Measurements from ENCODE around the gene PFDN6. TPM values are rescaled to one million over a fixed set of nuclear protein-coding genes. Genes with fewer than 3 reads are reported as not detected.

Gene PFDN6
- polyA plus RNA-seq, 1 experiment = 49.0 TPM

DNA sequence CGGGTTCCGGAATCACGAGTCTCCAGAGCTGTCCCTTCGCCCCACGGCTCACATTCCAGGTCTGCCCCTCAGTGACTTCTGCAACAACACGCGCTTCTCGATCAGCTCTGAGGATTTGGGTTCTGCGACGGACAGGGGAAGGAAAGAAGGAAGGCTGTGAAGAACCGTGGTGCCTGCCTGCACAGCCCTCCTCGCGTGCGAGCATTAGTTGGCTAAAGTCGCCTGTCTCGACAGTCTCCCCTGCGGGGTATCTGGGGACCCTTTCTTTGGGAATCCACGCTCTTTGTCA lies 40.8 kb upstream of the PFDN6 start:
- TF ChIP-seq, protein P1, sequence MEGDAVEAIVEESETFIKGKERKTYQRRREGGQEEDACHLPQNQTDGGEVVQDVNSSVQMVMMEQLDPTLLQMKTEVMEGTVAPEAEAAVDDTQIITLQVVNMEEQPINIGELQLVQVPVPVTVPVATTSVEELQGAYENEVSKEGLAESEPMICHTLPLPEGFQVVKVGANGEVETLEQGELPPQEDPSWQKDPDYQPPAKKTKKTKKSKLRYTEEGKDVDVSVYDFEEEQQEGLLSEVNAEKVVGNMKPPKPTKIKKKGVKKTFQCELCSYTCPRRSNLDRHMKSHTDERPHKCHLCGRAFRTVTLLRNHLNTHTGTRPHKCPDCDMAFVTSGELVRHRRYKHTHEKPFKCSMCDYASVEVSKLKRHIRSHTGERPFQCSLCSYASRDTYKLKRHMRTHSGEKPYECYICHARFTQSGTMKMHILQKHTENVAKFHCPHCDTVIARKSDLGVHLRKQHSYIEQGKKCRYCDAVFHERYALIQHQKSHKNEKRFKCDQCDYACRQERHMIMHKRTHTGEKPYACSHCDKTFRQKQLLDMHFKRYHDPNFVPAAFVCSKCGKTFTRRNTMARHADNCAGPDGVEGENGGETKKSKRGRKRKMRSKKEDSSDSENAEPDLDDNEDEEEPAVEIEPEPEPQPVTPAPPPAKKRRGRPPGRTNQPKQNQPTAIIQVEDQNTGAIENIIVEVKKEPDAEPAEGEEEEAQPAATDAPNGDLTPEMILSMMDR (IDR thresholded peaks at IDR 0.05; ENCODE audit: insufficient read depth, low read depth, low read length) = no peak
- no peaks in the 10 kb centered on the region for H3K27me3 ChIP-seq (ENCODE audit: control insufficient read depth, insufficient read depth, low read length)
- no peak for DNase-seq (ENCODE audit: low read depth)
- no peaks in the 10 kb centered on the region for H3K36me3 ChIP-seq (ENCODE audit: control insufficient read depth, insufficient read depth, low read length)
- peak overlapping the region; percentile 36 for H3K4me3 ChIP-seq (ENCODE audit: low read depth, low read length)
- ChIA-PET POLR2A (interaction anchor here (1.0 kb wide), 1 partner anchor 23 kb away, joined by 3 read pairs; the partner anchor contains the start of genes RPS18 and VPS52), CTCF (interaction anchor here (0.7 to 4.2 kb wide), 44 partner anchors 9 to 315 kb away, joined by 3 to 34 read pairs (median 5); partner anchors contain the start of genes HSD17B8, RING1, RPS18 and RXRB)

GRCh38 chr6:33248932-33249731 lies 40.3 kb upstream of the PFDN6 start:
- POLR2A ChIA-PET = interaction anchor here (0.5 to 1.1 kb wide), 3 partner anchors 40 to 277 kb away, joined by 3 to 9 read pairs (median 3); partner anchors contain the start of genes PFDN6 and WDR46
- Histone ChIP-seq H3K36me3 (ENCODE audit: control insufficient read depth, insufficient read depth, low read length) (no peaks in the 10 kb centered on the region), H3K27me3 (ENCODE audit: control insufficient read depth, insufficient read depth, low read length) (no peaks in the 10 kb centered on the region), H3K4me3 (ENCODE audit: low read depth, low read length) (peak overlapping the region; percentile 56)
- TF ChIP-seq, protein P1 (IDR thresholded peaks at IDR 0.05; ENCODE audit: insufficient read depth, low read depth, low read length) = peak; percentile 25; the same call in 1 of the 2 replicates
- peak; percentile 98 for DNase-seq (ENCODE audit: low read depth)
- CTCF ChIA-PET = interaction anchor here (0.5 to 4.2 kb wide), 45 partner anchors 9 to 355 kb away, joined by 3 to 34 read pairs (median 5); partner anchors contain the start of genes HSD17B8, RING1, RPS18 and RXRB

DNA sequence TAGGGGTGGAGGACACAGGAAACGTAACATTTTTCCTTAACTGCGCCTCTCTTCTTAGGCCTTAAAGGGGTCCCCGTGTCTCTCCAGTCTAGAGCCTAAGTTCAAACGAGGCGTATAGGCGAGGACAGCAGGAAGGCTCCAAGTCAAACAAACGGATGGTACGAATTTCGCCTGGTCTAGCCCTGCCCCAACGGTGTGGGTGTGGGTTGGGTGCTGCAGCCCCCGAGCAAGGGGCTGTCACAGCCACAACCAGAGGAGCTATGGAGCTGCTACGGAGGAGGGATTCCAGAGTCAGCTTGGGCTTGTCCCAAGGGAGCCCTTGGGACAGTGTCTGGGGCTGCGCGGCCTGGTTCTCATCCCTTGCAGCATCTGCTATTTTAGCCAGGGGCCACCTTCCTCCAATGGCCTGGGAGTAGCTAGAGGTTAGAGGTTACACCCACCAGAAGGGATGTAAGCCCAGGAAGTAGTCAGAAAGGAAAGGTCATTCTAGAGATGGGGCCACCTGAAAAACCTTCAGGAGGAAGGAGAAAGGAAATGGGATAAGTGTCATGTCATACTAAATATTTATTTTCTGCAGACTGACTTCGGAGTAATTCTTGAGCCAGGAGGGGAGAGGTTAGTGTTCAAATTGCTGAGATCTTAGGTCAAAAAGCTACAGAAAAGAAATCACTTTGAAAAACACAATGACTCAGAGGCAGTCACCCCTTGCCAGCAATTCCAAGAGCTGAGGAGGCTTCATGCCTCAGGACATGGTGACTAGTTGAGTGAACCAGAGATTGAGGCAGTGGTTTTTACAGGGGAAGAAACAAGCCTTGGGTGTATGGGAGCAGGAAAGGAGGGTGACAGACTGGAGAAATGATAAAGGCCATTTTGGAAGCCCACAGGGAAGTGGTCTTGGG lies 39.4 kb upstream of the PFDN6 start:
- POLR2A ChIA-PET = interaction anchor here (0.5 to 1.1 kb wide), 3 partner anchors 39 to 278 kb away, joined by 3 to 9 read pairs (median 3); partner anchors contain the start of genes PFDN6 and WDR46
- CTCF ChIA-PET = interaction anchor here (0.7 to 4.2 kb wide), 19 partner anchors 10 to 276 kb away, joined by 3 to 33 read pairs (median 5); partner anchors contain the start of genes B3GALT4, RPS18 and VPS52
- Histone ChIP-seq H3K4me3 (ENCODE audit: low read depth, low read length) (peak overlapping the region; percentile 56), H3K36me3 (ENCODE audit: control insufficient read depth, insufficient read depth, low read length) (no peaks in the 10 kb centered on the region), H3K27me3 (ENCODE audit: control insufficient read depth, insufficient read depth, low read length) (no peaks in the 10 kb centered on the region)
- peak; percentile 75 for DNase-seq (ENCODE audit: low read depth)
- TF ChIP-seq, protein P1 (IDR thresholded peaks at IDR 0.05; ENCODE audit: insufficient read depth, low read depth, low read length) = no peak

GRCh38 chr6:33250731-33251130 lies 38.7 kb upstream of the PFDN6 start:
- Histone ChIP-seq H3K36me3 (ENCODE audit: control insufficient read depth, insufficient read depth, low read length) (no peaks in the 10 kb centered on the region), H3K27me3 (ENCODE audit: control insufficient read depth, insufficient read depth, low read length) (no peaks in the 10 kb centered on the region), H3K4me3 (ENCODE audit: low read depth, low read length) (no peak overlapping the region)
- POLR2A ChIA-PET = interaction anchor here (0.6 kb wide), 1 partner anchor 100 kb away, joined by 13 read pairs; no protein-coding TSS in a partner anchor
- TF ChIP-seq, protein P1 (IDR thresholded peaks at IDR 0.05; ENCODE audit: insufficient read depth, low read depth, low read length) = no peak
- CTCF ChIA-PET = interaction anchor here (0.8 to 3.1 kb wide), 9 partner anchors 9 to 236 kb away, joined by 3 to 18 read pairs (median 5); partner anchors contain the start of genes B3GALT4, RPS18 and VPS52
- DNase-seq (ENCODE audit: low read depth) = no peak
